Measurements from ENCODE around the gene SLC35E4.
"Not testable (repeated sequence)": the region's sequence is repeated elsewhere in the genome, so short reads cannot be mapped to it uniquely, and the experiment has no call there.

Gene SLC35E4

GRCh38 chr22:30635273-30636225, at the start of gene SLC35E4:
Gene SLC35E4 (plus strand): TSS chr22:30635781. CDS start chr22:30636451, 670 bp downstream.
- peak; percentile 74 for DNase-seq

- DNase-seq = no peak
These were observed 49.2 kb upstream of the SLC35E4 start for GRCh38 chr22:30586414-30586813.

- no peak for DNase-seq
These were observed 44.4 kb upstream of the SLC35E4 start for GRCh38 chr22:30591191-30591587.

- DNase-seq = peak; percentile 98
These were observed 43.8 kb upstream of the SLC35E4 start, which contains the start of gene PES1 for GRCh38 chr22:30591588-30592359. Gene PES1 (minus strand): TSS chr22:30591910. CDS start chr22:30591833, 77 bp downstream.

- not testable (repeated sequence) for DNase-seq
These were observed 43.2 kb upstream of the SLC35E4 start for GRCh38 chr22:30592360-30592713.

GRCh38 chr22:30596199-30596598, 39.4 kb upstream of the SLC35E4 start:
- DNase-seq = no peak

GRCh38 chr22:30596886-30597285, 38.7 kb upstream of the SLC35E4 start:
- no peak for DNase-seq

- no peak for DNase-seq
These were observed 36.6 kb upstream of the SLC35E4 start for GRCh38 chr22:30598986-30599385.

GRCh38 chr22:30600921-30601320, 34.7 kb upstream of the SLC35E4 start:
- DNase-seq = no peak

GRCh38 chr22:30601464-30601863, 34.1 kb upstream of the SLC35E4 start:
- DNase-seq = no peak

GRCh38 chr22:30602049-30602448, 33.5 kb upstream of the SLC35E4 start:
- peak; percentile 20 for DNase-seq

GRCh38 chr22:30603801-30604200, 31.8 kb upstream of the SLC35E4 start:
- peak; percentile 9 for DNase-seq

- DNase-seq = no peak
These were observed 30.9 kb upstream of the SLC35E4 start for GRCh38 chr22:30604723-30605122.

GRCh38 chr22:30605449-30606110, 30.0 kb upstream of the SLC35E4 start:
- DNase-seq = peak; percentile 20

- peak; percentile 40 for DNase-seq
These were observed 28.9 kb upstream of the SLC35E4 start, which contains the start of gene TCN2 for GRCh38 chr22:30606455-30607299. Gene TCN2 (plus strand): TSS chr22:30607174. CDS start chr22:30607332, 158 bp downstream.

- no peak for DNase-seq
These were observed 28.2 kb upstream of the SLC35E4 start for GRCh38 chr22:30607300-30607930.

- DNase-seq = no peak
These were observed 27.6 kb upstream of the SLC35E4 start for GRCh38 chr22:30607939-30608338.

- DNase-seq = no peak
These were observed 26.1 kb upstream of the SLC35E4 start for GRCh38 chr22:30609260-30610185.

GRCh38 chr22:30610299-30610698, 25.3 kb upstream of the SLC35E4 start:
- DNase-seq = no peak

GRCh38 chr22:30611197-30611596, 24.4 kb upstream of the SLC35E4 start:
- no peak for DNase-seq

All from NCI-H526 treated with DMSO at 0.1 percent for 48 hours (cell line).